ENCODE data around the gene POLR2H. TPM values are rescaled to one million over a fixed set of nuclear protein-coding genes. Genes with fewer than 3 reads are reported as not detected.

Gene POLR2H
- total RNA-seq, 1 experiment from 2014 or later, result 279 TPM

- no peak for DNase-seq (ENCODE audit: low spot score)
Measured at GRCh38 chr3:184352149-184352785, 9.2 kb upstream of the POLR2H start.

- DNase-seq (ENCODE audit: low spot score), result no peak
Measured at GRCh38 chr3:184352897-184353545, 8.5 kb upstream of the POLR2H start.

GRCh38 chr3:184353546-184353941 is 8.0 kb upstream of the POLR2H start:
- no peak for DNase-seq (ENCODE audit: low spot score)

GRCh38 chr3:184354121-184354728 is 7.3 kb upstream of the POLR2H start:
- no peak for DNase-seq (ENCODE audit: low spot score)

- DNase-seq (ENCODE audit: low spot score), result no peak
Measured at GRCh38 chr3:184354754-184355153, 6.8 kb upstream of the POLR2H start.

- no peak for DNase-seq (ENCODE audit: low spot score)
Measured at GRCh38 chr3:184355261-184356040, 6.1 kb upstream of the POLR2H start.

GRCh38 chr3:184357248-184358123 is 4.0 kb upstream of the POLR2H start:
- no peak for DNase-seq (ENCODE audit: low spot score)

- DNase-seq (ENCODE audit: low spot score), result no peak
Measured at GRCh38 chr3:184358124-184358767, 3.3 kb upstream of the POLR2H start.

- no peak for DNase-seq (ENCODE audit: low spot score)
Measured at GRCh38 chr3:184358921-184359350, 2.6 kb upstream of the POLR2H start.

GRCh38 chr3:184359610-184360009 is 1.9 kb upstream of the POLR2H start:
- no peak for DNase-seq (ENCODE audit: low spot score)

GRCh38 chr3:184360070-184360928 is 1.2 kb upstream of the POLR2H start:
- no peak for DNase-seq (ENCODE audit: low spot score)

- no peak for DNase-seq (ENCODE audit: low spot score)
Measured at GRCh38 chr3:184360929-184361531, 480 bp upstream of the POLR2H start.

GRCh38 chr3:184361932-184362667 is 590 bp downstream of the POLR2H start:
- DNase-seq (ENCODE audit: low spot score), result peak; percentile 81

- peak; percentile 99 for DNase-seq (ENCODE audit: low spot score)
Measured at GRCh38 chr3:184362668-184363546, 1.4 kb downstream of the POLR2H start.

GRCh38 chr3:184366619-184367289 is 5.2 kb downstream of the POLR2H start:
- DNase-seq (ENCODE audit: low spot score), result no peak

GRCh38 chr3:184368116-184368515 is 6.6 kb downstream of the POLR2H start:
- no peak for DNase-seq (ENCODE audit: low spot score)

GRCh38 chr3:184368586-184369183 is 7.2 kb downstream of the POLR2H start:
- no peak for DNase-seq (ENCODE audit: low spot score)
